AG04450 (cell line): ENCODE measurements around the gene SMURF1. TPM values are rescaled to one million over a fixed set of nuclear protein-coding genes. Genes with fewer than 3 reads are reported as not detected.

Experiments used
- CTCF ChIA-PET: fragments of 300-600, 350-600 bp; formaldehyde crosslinking; extraction: SDS; loops from one replicate; lab custom pipeline; 2022; ENCODE audit warnings: antibody characterized with exemption, inconsistent platforms; lab: Charles Lee
- POLR2A ChIA-PET: fragments of 350-600 bp; formaldehyde crosslinking; extraction: SDS; loops from one replicate; lab custom pipeline; 2021; ENCODE audit warnings: antibody characterized with exemption, inconsistent platforms; lab: Yijun Ruan, JAX
- DNase-seq: peaks from one replicate; pipeline ENCODE4 v3.0.0-alpha.2; 2011; ENCODE audit warnings: low read depth, low spot score
- H3K27ac ChIP-seq: one replicate; pipeline ENCODE4 v1.5.1; 2012; ENCODE audit warnings: low read depth, low read length, control low read depth
- H3K27me3 ChIP-seq: one replicate; pipeline ENCODE4 v1.6.0; 2012; ENCODE audit warnings: low read length; ENCODE audit not compliant: control insufficient read depth, insufficient read depth
- H3K4me3 ChIP-seq: 2 replicates; pipeline ENCODE4 v1.5.1; 2011; ENCODE audit warnings: mild to moderate bottlenecking, low read depth, low read length, control low read depth
- H3K9me3 ChIP-seq: 2 replicates; pipeline ENCODE4 v1.5.1; 2012; ENCODE audit warnings: low read length; ENCODE audit not compliant: control insufficient read depth, insufficient read depth
- polyA plus RNA-seq: library from polyadenylated mRNA; depleted of rRNA; stranded (reverse); fragments of >200 nt; gene quantifications from 2 replicates; pipeline ENCODE4 v1.2.3, GENCODE V29; 2011
- TF ChIP-seq, protein P1 (sequence below): IDR thresholded peaks from 2 replicates; pipeline ENCODE4 v1.5.1; 2011; ENCODE audit warnings: low read depth, low read length, control low read depth, inconsistent platforms

SMURF1 gene
- polyA plus RNA-seq, 1 experiment = 17.1 TPM

DNA sequence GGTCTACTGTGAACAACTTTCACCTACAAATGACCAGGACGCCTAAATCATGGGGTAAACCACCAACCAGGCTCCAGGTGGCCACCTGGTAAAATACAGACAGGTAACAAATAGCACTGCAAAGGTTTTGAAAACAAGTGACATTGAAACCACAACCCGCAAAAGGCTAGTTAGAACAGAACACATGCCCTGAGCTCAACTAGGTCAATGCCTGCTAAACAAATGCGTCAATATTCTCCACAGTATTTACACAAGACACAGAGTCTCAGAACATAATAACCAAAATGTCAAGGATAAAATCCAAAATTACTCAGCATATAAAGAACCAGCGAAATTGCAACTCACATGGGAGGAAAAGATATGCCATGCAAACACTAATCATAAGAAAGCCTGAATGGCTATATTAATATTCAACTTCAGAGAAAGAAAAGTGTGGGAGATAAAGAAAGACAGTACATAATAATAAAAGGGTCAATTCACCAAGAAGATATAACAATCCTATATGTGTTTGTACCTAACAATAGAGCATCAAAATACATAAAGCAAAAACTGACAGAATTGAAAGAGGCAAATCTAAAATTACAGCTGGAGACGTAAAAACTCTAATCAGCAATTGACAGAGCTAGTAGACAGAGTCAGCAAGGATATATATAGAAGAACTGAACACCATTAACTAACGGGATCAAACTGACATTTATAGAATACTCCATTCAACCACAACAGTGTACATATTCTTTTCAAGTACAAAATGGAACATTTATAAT is 47.6 kb downstream of the SMURF1 start:
- ChIA-PET CTCF (no interaction called here), POLR2A (interaction anchor here (0.5 kb wide), 1 partner anchor 57 kb away, joined by 15 read pairs; no protein-coding TSS in a partner anchor)
- no peak for DNase-seq
- peaks cover 6% of the 10 kb centered on the region for H3K9me3 ChIP-seq
- H3K27me3 ChIP-seq = no peaks in the 10 kb centered on the region
- TF ChIP-seq, protein P1, sequence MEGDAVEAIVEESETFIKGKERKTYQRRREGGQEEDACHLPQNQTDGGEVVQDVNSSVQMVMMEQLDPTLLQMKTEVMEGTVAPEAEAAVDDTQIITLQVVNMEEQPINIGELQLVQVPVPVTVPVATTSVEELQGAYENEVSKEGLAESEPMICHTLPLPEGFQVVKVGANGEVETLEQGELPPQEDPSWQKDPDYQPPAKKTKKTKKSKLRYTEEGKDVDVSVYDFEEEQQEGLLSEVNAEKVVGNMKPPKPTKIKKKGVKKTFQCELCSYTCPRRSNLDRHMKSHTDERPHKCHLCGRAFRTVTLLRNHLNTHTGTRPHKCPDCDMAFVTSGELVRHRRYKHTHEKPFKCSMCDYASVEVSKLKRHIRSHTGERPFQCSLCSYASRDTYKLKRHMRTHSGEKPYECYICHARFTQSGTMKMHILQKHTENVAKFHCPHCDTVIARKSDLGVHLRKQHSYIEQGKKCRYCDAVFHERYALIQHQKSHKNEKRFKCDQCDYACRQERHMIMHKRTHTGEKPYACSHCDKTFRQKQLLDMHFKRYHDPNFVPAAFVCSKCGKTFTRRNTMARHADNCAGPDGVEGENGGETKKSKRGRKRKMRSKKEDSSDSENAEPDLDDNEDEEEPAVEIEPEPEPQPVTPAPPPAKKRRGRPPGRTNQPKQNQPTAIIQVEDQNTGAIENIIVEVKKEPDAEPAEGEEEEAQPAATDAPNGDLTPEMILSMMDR = no peak
- H3K4me3 ChIP-seq = no peak overlapping the region
- H3K27ac ChIP-seq = no peak overlapping the region

DNA sequence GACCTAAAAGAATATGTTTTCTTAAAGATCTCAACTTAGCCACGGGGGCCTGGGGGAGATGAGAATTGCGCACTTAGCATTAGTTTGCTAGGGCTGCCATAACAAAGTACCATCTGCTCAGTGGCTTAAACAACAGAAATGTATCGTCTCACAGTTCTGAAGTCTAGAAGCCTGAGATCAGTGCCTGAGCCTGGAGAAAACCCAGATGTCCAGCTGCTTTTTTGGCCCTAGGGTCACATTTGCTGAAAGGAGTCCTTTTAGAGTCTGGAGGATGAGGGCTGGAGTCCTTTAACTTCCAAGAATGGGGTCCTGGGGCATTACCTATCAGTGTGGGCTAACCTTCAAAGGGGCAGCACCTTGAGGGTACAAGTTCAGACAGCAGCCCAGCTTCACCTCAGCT is 48.2 kb downstream of the SMURF1 start:
- CTCF ChIA-PET = no interaction called here
- DNase-seq = no peak
- Histone ChIP-seq H3K9me3 (peaks cover 6% of the 10 kb centered on the region), H3K27me3 (no peaks in the 10 kb centered on the region), H3K4me3 (no peak overlapping the region), H3K27ac (no peak overlapping the region)
- POLR2A ChIA-PET = no interaction called here
- TF ChIP-seq, protein P1 = no peak

DNA sequence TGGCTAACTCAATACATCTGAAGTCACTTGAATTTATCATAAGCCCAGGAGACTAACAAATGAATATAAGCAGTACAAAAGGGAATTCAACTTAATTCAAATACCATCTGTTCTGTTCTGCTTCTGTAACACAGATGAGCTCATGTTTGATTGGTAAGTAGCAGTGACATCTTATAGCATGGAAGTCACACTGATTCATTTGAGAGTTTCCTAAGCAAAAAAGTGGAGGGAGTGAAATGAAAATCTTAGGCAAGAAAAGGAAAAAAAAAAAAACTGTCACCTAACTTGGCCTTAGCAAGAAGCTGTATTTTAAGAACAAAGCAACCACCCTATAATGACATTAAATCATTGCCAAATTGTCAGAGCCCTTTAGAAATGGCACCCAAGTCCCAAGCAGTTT is 49.5 kb downstream of the SMURF1 start:
- Histone ChIP-seq H3K9me3 (peaks cover 3% of the 10 kb centered on the region), H3K27me3 (no peaks in the 10 kb centered on the region), H3K4me3 (no peak overlapping the region), H3K27ac (no peak overlapping the region)
- TF ChIP-seq, protein P1 = no peak
- no peak for DNase-seq
- POLR2A ChIA-PET = no interaction called here
- CTCF ChIA-PET = no interaction called here

DNA sequence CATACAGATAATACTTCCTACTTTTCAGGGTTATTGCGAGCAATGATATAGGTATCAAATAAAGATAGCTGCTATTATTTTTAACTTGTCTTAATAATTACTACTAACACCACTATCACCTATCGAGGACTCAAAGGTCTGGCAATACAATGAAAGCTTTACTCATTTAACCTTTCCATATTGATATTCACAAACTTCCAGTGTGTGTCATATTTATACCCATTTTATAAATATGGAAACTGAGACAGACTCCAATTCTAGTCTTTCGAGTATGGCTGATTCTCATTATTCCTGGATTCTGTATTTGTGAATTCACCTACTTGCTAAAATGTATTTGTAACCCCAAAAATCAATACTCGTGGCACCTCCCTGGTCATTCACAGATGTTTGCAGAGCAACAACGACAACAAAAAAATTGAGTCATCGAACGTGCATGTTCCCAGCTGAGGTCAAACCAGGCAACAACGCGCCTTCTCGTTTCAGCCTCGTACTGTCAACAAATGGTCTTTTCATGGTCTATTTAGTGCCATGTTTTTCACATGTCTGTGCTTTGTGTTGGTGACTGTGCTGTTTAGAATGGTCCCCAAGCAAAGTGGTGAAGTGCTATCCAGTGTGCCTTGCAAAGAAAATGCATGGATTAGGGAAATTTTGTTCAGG is 51.7 kb downstream of the SMURF1 start:
- TF ChIP-seq, protein P1 = no peak
- ChIA-PET POLR2A (interaction anchor here (0.6 kb wide), 1 partner anchor 262 kb away, joined by 7 read pairs; no protein-coding TSS in a partner anchor), CTCF (interaction anchor here (1.1 kb wide), 1 partner anchor 233 kb away, joined by 4 read pairs; the partner anchor contains the start of gene ARPC1A)
- H3K9me3 ChIP-seq = peaks cover under 1% of the 10 kb centered on the region; the same call in 1 of the 2 replicates
- H3K27ac ChIP-seq = no peak overlapping the region
- no peaks in the 10 kb centered on the region for H3K27me3 ChIP-seq
- no peak for DNase-seq
- H3K4me3 ChIP-seq = no peak overlapping the region
